ENCODE data around the gene ADAM8. TPM values are rescaled to one million over a fixed set of nuclear protein-coding genes. Genes with fewer than 3 reads are reported as not detected.
"Not testable (repeated sequence)": the region's sequence is repeated elsewhere in the genome, so short reads cannot be mapped to it uniquely, and the experiment has no call there.

Gene ADAM8
- total RNA-seq, 1 donor from 2014 or later, result 2.5 TPM

DNA sequence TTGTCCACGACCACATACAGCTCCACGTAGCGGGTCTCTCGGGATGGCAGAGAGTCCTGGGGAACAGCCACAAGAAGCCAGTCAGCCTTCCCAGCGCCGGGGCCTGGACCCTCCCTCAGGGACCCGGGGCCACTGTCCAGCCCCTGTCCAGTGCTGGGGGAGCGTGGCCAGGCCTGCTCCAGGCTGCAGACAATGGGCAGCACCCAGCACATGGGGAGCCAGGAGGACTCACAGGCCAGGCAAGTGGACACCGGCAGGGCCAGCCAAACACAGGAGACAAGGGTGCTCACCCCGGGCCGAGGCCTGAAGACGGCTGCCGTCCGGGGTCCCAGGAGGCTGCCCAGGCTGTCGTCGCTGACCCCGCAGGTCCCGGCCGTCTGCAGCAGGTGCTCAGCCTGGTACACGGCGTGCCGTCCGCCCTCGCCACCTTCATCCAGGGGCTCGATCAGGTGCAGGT is 3.7 kb downstream of the ADAM8 start:
- no peak for DNase-seq
- intact Hi-C loops (cut with DNase I), result no loop called here
- no peak for ATAC-seq (ENCODE audit: poor library complexity)

DNA sequence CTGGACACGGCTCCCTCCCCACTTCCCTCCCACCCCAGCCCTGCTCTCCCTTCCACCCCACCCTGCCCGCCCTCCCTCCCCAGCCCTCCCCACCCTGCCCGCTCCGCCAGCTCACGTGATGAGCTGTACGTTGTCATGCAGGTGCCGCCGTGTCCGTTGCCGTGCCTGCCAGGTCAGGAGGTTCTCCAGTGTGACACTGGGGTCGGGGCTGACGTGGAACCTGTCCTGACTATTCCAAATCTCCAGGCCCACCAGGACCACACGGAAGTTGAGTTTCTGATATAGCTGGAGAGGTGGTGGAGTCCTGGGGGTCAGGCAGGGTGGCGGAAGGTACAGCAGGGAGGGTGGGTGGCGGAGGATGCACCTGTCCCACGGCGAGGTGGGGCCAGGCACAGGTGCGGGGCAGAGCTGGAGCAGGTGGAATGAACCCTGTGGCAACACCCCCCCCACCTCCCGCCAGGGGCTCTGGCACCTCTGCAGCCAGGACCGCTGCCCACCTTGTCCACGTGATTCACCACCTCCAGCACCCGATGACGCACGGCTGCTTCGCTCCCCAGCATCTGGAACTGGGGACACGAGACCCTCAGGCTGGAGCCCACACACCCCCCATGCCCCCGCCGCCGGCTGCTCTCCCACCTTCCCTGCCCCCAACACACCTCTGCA is 4.2 kb downstream of the ADAM8 start:
- no peak for ATAC-seq (ENCODE audit: poor library complexity)
- intact Hi-C loops (cut with DNase I), result no loop called here

DNA sequence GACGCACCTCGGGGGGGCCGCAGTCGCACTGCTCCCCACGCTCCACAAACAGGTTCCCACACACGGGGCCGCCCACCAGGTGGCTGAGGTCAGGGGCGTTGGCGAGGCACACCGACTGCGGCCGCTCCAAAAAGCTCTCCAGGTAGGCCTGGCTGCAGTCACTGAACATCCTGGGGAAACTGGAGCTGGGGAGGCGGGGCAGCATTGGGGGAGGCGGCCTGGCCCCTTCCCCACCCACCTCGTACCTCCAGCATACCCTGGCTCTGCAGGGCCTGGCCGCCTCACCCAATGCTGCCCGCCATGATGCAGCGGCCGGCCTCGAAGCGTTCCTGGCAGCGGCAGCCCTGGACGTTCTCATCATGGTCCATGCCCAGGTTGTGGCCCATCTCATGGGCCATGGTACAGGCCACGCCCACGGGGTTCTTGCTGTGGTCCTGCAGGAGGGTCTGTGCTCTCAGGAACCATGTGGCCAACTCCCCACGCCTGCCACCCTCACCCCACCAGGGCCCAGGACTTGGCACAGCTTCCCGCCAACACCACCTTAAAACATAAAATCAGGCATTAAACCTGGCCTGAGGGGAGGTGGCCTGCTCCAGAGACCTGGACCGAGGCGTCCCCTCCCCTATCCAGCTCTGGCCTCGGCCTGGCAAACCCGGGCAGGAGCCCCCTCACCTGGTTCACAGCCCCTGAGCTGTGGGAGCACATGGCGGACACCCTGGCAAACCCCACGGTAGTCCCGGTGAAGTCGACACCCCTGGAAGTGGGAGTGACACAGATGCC is 5.0 kb downstream of the ADAM8 start:
- no peak for ATAC-seq (ENCODE audit: poor library complexity)
- DNase-seq, result no peak
- intact Hi-C loops (cut with DNase I), result no loop called here

More for the DNA sequence above, 4.2 kb downstream of the ADAM8 start:
- DNase-seq, result no peak

DNA sequence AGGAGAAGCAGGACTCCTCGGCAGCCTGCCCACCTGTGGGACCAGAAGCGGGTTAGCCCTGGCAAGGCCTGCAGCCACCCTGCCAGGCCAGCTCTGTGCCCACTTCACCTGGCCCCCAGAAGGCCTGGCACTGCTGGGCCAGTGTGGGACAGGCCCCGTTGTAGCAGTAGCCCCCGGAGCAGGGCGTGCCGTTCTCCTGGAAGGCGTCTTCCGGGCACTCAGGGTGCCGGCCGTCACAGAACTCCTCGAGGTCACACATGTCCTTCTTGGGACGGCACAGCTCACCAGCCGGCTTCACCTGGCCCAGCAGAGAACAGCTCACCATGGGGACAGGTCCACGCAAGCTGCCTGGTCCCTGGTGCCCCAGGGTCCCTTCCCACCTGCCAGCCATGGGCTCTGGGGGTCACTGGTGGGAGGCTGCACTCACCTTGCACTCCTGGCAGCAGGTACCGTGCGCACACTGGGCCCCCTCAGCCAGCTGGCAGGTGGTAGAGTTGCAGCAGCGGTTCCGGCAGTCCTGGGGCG is 5.8 kb downstream of the ADAM8 start:
- ATAC-seq (ENCODE audit: poor library complexity) (no peak), DNase-seq (no peak)
- intact Hi-C loops (cut with DNase I), result no loop called here

DNA sequence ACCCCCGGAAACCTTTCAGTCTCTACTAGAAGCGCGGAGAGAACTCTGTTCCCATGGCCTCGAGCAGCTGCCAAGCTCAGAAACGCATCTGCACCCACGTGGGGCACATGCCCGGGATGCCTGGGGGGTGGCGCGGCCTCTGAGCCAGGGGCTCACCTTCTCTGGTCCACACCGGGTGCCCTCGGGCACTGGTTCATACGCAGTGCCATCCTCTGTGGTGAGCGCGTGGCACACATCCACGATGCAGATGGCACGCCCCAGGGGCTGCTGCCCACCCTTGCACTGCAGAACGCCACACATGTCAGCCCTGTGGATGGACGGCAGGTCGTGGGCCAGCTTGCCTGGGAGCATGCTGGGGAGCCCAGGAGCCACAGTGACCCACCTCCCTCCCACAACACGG is 6.5 kb downstream of the ADAM8 start:
- no peak for ATAC-seq (ENCODE audit: poor library complexity)
- intact Hi-C loops (cut with DNase I), result no loop called here

DNA sequence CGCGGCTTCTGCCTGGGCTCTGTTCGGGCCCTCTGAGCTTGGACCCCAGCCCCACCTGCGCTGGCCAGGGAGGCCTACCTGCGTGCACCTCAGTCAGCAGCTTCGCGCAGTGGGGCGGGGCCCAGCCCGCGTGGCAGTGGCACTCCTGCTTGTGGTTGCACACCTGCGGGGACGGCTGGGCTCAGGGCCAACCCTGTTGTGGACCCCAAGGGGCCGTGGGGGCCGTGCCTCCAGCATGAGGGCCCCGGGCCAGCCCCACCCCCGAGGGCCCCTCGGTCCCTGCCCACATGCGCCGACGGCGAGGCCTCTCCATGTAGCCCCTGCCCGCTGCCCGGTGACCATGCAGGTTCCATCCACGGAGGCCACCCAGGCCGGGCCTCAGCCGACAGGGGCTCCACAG is 7.3 kb downstream of the ADAM8 start:
- DNase-seq (no peak), ATAC-seq (ENCODE audit: poor library complexity) (no peak)
- intact Hi-C loops (cut with DNase I), result no loop called here

More for the DNA sequence above, 6.5 kb downstream of the ADAM8 start:
- DNase-seq, result no peak

DNA sequence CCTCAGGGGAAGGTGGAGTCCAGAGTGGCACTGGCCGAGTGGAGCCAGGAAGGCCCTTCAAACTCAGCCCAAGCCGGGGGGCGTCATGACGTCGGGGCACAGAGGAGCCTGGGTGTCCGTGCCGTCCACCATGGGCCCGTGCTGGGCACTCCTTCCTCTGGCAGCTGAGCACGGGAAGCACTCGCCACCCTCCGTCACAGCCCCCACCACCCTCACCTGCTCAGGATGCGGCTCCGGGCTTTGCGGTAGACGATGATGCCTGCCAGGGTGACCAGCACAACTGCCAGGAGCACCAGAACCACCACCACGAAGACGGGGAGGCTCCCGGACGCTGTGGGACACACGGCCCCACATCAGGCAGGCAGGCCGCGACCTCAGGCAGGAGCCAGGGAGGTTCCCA is 8.1 kb downstream of the ADAM8 start:
- DNase-seq (no peak), ATAC-seq (ENCODE audit: poor library complexity) (no peak)
- intact Hi-C loops (cut with DNase I), result no loop called here

DNA sequence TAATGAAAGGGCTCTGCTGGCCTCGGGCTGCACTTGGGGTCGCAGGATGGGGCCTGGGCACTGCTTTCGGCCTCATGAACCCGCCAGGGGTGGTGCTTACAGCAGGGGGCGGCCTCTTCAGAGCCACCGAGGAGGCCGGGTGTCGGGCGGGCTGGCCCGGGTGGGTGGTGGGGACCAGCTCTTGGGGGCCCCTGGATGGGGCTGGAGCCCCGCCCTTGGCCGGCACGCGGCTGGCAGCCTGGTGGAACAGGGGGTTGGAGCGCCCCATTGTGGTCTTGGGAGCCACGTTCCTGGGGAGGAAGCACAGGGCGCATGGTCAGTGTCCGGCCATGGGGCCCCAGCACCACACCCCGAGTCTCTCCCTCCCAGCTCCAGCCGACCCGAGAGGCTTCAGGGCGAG is 8.8 kb downstream of the ADAM8 start:
- ATAC-seq (ENCODE audit: poor library complexity) (no peak), DNase-seq (no peak)
- intact Hi-C loops (cut with DNase I), result no loop called here

DNA sequence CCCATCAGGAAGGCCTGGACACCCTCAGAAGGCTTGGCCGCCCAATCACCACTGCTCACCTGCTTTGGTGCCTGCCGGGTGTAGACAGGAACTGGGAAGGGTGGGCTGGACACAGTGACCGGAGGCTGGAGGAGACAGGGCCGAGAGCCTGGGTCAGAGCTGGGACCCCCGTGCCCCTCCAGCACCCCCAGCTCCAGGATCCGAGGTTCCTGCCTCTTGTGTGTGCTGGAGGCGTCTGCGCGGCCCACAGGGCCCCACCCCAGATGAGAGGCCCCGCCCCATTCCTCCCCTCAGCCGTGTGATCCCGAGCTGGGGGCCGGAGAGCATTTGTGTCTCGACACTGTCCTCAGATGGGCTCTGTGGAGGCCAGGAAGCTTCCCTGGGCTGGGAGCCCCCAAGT is 9.4 kb downstream of the ADAM8 start:
- DNase-seq (no peak), ATAC-seq (ENCODE audit: poor library complexity) (no peak)
- intact Hi-C loops (cut with DNase I), result no loop called here

DNA sequence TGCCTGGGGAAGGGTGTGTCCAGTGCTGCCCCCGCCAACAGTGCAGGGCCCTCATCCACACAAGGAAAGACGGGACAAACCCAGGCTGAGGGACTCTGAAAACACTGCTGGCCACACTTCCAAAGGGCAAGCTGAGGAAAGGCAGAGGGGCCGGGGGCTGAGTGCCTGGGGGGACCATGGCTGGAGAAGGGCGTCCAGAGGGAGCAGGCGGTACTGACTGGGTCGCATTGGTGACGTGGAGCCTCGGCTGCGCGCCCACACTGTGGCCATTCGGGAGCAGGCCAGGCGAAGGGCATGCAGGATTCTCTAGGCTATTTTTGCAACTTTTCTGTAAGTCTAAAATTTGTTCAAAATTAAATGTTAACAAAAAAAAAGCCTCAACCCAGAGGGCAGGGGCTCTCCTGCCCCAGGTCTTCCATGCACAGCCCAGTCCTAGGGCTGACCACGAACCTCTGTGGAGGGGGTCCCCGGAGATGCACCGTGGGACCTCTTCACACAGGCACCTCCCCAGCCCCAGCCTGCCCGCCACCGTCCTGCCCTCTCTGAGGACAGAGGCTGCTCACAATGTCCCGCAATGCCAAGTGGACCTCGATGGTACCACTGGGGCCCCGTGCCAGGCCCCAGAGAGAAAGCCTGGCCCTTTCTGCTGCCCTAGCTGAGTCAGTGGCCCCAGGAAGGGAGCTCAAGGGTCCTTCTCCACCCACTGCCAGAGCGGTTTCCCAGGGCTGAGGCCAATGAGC is 10.4 kb downstream of the ADAM8 start:
- DNase-seq (no peak), ATAC-seq (ENCODE audit: poor library complexity) (no peak)
- intact Hi-C loops (cut with DNase I), result no loop called here

DNA sequence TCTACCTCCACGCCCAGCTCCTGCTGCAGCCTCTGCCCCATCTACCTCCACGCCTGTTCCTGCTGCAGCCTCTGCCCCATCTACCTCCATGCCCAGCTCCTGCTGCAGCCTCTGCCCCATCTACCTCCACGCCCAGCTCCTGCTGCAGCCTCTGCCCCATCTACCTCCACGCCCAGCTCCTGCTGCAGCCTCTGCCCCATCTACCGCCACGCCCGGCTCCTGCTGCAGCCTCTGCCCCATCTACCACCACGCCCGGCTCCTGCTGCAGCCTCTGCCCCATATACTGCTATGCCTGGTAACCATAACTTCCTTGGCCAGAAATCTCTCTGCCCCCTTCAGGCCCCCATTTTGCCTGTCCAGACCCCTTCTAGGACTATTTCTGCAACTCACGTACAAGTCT is 11.6 kb downstream of the ADAM8 start:
- ATAC-seq (ENCODE audit: poor library complexity); intact Hi-C loops (cut with DNase I); DNase-seq: not testable (repeated sequence)

DNA sequence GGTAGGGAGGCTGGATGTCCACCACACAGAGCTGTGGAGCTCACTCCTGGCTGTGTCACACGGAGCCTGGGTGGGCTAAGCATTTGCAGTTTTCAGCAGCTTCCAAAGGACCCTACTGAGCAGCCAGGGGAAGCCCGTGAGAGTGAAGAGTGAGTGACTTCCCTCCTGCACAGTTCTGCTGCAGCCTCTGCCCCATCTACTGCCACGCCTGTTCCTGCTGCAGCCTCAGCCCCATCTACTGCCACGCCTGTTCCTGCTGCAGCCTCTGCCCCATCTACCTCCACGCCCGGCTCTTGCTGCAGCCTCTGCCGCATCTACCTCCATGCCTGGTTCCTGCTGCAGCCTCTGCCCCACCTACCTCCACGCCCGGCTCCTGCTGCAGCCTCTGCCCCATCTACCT is 12.2 kb downstream of the ADAM8 start:
- DNase-seq (peak; percentile 67), ATAC-seq (ENCODE audit: poor library complexity) (no peak)
- intact Hi-C loops (cut with DNase I), result no loop called here

DNA sequence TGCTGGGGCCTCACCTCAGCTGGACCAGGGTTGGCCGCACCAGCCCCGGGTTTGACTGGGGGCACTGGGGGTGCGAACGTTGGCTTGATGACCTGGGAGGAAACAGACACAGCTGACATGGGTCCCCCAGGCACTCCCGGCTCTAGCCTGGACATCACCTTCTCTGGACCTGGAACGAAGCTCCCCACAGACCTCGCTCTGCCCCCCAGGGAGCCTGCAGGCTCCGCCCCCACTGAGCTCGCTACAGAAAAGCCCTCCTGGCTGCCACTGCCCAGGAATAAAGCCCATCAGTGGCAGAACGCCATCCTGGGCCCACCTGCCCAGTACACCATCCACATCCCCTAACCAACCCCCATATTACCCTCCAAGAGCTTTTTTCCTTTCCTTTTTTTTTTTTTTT is 13.0 kb downstream of the ADAM8 start:
- intact Hi-C loops (cut with DNase I), result no loop called here
- no peak for DNase-seq
- no peak for ATAC-seq (ENCODE audit: poor library complexity)

DNA sequence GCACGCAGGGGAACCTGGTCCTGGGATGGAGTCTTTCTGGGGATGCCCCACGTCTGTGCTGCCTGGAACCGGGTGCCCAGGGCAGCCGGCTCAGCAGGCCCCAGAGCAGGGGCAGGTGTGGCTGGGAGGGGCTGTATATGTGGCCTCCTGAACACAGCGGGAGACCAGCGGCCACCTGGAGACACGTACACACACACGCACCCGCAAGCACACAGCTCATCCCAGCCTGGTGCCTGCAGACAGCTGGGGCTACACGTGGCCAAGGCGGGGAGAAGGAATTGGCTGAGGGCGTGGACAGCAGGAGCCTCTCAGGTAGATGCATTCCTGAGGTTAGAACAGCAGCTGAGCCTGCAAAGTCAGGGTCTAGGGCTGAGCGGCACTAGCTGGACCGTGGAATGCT is 14.0 kb downstream of the ADAM8 start:
- intact Hi-C loops (cut with DNase I), result no loop called here
- no peak for DNase-seq
- no peak for ATAC-seq (ENCODE audit: poor library complexity)

DNA sequence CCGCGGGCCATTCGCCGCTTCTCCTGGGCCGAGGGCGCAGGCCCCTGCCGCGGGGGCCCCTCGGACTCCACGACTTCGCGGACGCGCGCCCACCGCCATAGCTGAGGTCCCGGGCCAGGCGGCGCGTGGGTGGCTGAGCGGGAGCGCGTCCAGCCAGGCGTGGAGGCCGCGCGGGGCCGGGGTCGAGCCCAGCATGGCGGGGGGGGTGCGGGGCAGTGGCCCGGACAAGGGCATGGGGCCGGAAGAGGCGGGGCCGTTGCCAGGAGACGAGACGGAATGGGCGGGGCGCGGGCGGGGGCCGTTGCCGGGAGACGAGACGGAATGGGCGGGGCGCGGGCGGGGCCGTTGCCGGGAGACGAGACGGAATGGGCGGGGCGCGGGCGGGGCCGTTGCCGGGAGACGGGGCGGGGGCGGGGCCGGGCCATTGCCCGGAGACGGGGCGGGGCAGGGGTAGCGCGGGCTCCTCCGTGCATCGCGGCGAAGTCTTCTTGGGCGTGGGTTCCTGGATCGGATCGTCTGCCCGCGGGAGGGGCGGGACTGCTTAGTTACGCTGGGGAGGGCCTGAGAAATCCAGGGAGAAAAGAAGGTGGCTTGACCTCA is 14.8 kb downstream of the ADAM8 start:
- intact Hi-C loops (cut with DNase I), result no loop called here
- ATAC-seq (ENCODE audit: poor library complexity) (peak; percentile 88), DNase-seq (peak; percentile 95)

DNA sequence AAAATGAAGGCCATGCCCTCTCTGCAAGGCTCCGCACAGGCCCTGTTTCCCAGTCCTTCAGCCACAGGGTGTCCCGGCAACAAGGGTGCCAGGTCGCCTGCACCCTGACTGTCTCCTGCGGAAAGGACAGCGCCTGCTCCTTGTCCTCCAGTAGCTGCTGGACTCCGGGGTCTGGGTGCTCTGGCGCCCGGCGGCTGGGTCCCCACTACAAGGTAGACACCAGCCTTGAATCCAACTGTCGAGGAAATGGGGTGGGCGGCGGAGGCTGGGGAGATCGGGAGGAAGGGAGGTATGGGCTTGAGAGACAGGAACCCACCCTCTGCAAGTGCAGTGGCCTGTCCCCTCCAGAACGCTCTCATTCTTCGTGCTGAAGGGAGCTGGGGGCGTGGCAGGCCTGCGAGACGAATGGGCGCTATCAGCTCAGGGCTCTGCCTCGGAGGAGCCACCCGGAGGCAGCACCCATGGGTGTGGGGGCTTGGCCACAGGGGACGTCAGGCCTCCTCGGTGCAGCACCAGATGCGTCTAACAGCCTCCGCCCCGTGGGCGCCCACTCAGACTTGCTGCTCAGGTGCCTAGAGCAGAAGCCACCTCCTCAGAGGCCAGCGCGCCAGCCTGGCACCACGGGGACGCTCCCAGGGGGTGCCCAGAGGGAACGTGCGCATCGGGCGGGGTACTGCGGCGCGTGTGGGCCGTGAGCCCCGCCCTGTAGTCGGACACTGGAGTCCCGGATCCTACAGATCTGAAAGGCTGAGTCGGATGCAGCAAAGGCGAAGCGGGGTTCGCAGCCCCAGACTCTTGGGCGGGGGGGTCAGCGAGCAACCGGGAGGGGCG is 15.6 kb downstream of the ADAM8 start:
- ATAC-seq (ENCODE audit: poor library complexity) (peak; percentile 68), DNase-seq (peak; percentile 80)
- intact Hi-C loops (cut with DNase I), result no loop called here

DNA sequence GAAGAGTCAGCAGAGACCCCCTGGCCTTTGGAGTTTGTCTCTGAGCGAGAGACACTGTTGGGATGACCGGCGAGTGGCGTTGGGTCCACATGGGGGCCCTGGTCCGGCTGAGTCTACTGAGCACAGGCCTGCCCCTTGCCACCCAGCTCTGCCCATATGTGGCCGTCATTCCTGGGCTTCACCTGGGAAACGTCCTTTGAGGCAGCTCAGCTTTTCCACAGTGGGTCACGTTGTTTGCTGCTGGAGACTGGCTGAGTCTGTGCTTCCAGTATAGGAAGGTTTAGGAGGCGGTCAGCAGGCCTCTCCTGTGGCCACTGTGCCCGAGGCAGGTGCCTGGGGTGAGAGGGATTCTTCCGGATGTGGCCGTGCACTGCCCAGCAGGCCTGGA is 17.1 kb downstream of the ADAM8 start:
- intact Hi-C loops (cut with DNase I), result no loop called here
- DNase-seq (no peak), ATAC-seq (ENCODE audit: poor library complexity) (no peak)

Data from Right ventricle myocardium superior (tissue), 1 donor.